Colon (tissue), 2 donors: ENCODE data around the gene PNMA8C.
"Not testable (repeated sequence)": the region's sequence is repeated elsewhere in the genome, so short reads cannot be mapped to it uniquely, and the experiment has no call there.

ENCODE experiments used
- FAIRE-seq: peaks from 2 replicates; lab custom pipeline; 2012; peaks lifted over from hg19 to GRCh38; lab: Jason Lieb, UNC
- donor health status: control.
- donor health status: control.

Gene PNMA8C

DNA sequence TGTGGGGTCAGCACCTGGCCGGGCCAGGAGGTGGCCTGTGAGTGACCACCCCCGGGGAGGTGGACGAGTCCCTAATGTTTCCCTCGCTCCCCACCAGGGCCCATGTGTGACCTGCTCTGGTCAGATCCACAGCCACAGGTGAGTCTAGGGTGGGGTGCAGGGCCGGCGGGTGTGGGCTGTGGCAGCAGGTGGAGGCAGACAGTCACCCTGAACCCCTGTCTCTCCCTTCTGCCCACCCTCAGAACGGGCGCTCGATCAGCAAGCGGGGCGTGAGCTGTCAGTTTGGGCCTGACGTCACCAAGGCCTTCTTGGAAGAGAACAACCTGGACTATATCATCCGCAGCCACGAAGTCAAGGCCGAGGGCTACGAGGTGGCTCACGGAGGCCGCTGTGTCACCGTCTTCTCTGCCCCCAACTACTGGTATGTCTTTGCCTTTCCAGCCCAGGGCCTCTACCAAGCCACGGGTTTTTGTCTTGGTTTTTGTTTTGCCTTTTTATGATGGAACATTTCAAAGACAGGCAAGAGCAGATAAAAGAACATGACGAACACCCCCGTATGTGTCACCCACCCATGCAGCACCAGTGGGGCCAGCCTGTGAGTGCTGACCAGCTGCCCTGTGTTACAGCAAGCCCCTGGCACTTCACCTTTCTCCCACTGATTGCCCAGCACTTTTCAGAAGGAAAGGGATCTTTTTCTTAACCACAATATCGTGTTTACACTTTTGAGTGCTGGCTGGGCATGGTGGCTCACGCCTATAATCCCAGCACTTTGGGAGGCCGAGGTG is 40.2 kb downstream of the PNMA8C start:
- FAIRE-seq = no peak

DNA sequence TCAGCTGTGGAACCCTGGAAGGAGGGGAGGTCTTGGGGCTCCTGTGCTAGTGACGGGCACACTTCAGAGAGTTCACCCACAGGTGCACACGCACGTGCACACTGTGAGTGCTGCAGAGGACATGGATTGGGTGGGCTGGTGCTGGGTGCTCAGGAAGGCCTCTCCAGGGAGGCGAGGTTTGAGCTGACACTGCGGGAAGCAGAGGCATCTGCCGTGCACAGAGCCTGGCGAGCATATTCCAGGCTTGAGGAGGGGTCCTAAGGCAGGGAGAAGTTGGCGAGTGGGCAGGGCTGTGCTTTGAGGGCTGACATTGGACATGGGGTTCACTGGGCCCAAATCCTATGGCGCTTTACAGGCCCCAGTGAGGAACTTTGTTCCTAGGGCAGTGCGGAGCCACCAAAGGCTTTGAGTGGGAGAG is 41.0 kb downstream of the PNMA8C start:
- no peak for FAIRE-seq

DNA sequence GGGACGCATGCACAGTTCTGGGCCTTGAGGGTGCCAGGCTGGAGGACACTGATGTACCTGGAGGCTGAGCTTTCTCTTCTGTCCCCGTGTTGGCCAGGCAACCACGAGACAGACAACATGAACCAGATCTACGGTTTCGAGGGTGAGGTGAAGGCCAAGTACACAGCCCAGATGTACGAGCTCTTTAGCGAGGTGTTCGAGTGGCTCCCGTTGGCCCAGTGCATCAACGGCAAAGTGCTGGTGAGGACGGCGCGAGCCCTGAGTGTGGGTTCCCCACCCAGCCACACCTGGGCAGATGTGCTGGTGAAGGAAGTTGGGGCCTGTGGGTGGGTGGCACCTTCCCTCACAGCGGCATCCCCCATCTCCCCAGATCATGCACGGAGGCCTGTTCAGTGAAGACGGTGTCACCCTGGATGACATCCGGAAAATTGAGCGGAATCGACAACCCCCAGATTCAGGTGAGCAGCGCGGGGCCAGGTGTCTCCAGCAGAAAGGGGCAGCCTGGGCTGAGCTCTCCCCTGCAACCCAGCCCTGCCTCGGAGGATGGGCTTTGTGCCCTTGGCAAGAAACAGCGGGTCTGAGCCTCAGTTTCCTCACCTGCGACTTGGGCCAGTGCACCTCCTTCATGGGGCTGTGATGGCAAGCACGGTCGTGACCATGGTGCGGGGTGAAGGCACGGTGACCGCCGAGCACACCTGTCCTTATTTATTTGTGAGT is 41.6 kb downstream of the PNMA8C start:
- no peak for FAIRE-seq

DNA sequence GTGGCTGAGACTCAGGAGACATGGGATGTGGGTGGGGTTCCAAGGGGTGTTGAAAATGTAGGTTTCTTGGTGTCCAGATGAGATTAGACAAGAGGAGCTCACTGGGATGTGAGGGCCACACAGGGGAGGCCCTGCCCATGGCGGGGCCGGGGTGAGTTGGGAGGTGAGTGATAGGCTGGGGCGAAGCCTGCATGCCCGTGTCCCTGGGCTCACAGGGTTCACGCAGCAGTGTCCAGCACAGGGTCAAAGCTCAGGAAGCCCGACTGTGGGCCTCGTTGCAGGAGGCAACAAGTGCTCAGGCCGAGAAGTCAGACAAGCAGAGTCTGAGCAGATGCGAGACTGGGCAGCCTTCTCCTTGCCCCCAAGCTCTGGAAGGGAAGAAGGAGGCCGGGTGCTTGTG is 42.6 kb downstream of the PNMA8C start:
- no peak for FAIRE-seq

DNA sequence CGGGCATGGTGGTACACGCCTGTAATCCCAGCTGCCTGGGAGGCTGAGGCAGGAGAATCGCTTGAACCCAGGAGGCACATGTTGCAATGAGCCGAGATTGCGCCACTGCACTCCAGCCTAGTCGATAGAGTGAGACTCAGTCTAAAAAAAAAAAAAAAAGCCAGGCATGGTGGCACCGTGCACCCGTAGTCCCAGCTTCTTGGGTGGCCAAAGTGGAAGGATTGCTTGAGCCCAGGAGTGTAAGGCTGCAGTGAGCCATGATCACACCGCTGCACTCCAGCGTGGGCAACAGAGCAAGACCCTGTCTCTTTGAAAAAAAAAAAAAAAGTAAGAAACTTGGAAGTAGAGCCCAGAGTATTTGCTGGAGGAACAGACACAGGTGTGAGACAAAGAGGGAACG is 43.1 kb downstream of the PNMA8C start:
- no peak for FAIRE-seq

DNA sequence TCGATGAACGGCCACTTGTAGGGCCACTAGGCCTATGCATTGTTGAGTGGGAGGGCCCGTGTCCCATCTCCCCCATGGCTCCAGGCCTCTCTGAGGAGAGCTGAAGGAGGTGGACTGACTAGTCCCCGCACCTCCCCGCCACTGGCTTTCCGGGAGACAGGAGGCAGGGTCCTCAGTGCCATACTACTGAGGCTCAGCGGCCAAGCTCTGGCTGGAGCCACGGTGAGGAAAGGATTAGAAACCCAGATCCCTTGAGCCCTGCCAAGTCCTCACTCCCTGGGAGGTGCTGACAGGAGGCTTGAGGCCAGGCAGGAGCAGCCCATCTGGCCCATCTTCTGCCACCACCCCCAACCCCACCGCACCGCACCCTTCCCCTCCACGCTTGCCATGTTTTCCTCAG is 44.3 kb downstream of the PNMA8C start:
- no peak for FAIRE-seq

DNA sequence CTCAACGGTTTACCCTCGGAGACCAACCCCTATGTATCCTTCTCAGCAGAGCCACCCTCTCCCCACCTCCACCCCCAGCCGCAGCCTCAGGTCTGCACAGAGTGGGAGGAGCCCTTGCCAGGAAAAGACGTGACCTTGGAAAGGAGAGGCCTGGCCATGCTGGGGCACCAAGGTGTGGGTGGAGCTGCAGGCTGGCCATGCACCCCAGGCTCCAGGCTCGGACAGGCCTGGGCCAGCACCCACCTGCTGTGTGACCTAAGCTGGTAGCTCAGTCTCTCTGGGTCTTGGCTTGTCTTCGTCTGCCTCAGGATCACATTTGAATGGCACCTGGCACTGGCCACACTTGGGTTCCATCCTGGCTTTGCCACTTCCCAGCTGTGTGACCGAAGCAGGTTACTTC is 44.9 kb downstream of the PNMA8C start:
- FAIRE-seq = no peak

DNA sequence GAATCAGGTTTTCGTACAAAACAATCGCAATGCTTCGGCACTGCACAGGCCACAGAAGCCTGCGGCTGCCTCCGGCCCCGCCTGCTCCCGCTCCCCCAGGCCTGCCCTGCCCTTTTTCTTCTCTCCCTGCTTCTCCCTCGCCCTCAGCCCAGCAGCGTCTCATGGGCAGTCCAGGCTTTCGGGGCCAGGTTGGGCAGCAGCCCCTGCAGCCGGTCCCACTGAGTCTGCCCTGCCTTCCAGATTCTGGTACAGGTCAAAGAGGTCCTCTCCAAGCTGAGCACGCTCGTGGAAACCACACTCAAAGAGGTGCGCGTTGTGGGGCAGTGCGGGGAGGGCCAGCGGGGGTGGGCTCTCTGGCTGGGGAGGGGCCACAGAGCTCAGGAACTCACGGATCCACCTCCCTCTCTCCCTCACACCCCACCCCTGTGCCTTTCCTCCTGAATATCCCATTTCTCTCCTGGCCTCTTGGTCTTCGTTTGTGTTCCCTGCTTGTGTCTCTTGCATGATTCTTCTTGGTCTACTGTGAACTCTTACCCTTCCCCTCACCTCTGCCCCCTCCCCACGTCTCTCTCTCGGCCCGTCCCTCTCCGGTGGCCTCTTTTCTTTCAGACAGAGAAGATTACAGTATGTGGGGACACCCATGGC is 45.4 kb downstream of the PNMA8C start:
- no peak for FAIRE-seq

DNA sequence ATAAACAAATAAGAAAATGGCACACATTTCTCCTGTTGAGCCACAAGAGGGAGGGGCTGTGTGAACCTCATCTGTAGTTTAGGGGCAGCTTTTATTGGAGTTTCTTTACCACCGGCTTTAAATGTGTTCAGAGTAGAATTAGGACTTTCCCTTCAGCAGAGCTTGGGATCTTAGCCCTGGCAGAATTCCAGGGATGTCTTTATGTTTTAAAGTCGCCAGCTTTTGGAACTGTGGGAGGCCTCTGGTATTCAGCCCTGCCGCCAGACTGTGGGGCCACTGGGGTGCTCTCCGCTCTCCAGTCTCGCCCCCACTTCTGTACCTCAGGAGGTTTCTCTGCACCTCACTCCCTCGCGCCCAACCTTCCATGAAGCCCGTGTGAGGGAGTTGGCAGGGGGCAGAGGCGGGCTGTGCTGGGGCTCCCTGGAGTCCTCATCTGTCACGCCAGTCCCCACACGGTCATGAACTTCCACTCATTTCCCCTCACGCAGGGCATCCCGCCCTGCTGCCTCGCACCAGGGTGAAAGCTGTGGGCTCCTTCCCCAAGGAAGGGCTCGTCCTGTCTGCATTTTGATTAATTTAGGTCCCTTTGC is 46.9 kb downstream of the PNMA8C start:
- FAIRE-seq = no peak

DNA sequence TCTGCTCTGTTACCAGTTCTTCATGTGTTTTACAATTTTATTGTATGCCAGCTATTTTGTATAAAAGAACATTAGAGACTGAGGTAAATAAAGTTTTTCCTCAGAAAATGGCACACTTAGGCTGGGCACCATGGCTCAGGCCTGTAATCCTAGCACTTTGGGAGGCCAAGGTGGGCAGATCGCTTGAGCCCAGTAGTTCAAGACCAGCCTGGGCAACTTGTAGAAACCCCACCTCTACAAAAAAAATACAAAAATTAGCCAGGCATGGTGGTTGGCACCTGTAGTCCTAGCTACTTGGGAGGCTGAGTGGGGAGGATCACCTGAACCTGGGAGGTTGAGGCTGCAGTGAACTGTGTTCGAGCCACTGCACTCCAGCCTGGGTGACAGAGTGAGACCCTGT is 47.4 kb downstream of the PNMA8C start:
- FAIRE-seq = no peak

DNA sequence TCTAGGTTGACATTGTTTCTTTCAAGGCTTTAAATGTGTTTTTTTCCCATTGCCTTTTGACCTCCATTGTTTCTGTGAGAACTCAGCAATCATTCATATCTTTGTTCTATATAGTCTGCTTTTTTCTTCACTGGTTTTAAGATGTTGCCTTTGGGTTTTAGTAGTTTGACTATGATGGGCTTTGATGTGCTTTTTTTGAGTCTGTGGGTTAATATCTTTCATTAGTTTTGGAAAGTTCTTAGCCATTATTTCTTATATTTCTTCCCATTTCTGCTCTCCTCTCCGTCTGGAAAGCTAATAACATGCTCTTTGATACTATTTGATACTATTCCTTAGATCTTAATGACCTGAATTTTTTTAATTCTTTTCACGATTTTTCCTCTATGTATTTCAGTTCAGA is 48.0 kb downstream of the PNMA8C start:
- no peak for FAIRE-seq

DNA sequence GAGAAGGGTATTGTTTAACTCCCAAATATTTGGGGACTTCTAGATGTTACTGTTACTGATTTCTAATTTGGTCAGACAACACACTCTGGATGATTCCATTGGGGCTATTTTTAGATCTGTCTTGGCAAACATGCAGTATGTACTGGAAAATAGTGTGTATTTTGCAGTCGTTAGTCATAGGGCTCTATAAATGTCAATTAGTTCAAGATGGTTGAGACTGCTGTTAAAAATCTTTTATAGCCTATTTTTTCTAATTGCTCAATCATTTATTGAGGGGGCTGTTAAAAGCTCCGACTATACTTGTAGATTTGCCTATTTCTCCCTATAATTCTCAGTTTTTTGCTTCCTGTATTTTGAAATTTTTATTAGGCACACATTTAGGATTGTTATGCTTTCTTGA is 50.5 kb downstream of the PNMA8C start:
- no peak for FAIRE-seq

DNA sequence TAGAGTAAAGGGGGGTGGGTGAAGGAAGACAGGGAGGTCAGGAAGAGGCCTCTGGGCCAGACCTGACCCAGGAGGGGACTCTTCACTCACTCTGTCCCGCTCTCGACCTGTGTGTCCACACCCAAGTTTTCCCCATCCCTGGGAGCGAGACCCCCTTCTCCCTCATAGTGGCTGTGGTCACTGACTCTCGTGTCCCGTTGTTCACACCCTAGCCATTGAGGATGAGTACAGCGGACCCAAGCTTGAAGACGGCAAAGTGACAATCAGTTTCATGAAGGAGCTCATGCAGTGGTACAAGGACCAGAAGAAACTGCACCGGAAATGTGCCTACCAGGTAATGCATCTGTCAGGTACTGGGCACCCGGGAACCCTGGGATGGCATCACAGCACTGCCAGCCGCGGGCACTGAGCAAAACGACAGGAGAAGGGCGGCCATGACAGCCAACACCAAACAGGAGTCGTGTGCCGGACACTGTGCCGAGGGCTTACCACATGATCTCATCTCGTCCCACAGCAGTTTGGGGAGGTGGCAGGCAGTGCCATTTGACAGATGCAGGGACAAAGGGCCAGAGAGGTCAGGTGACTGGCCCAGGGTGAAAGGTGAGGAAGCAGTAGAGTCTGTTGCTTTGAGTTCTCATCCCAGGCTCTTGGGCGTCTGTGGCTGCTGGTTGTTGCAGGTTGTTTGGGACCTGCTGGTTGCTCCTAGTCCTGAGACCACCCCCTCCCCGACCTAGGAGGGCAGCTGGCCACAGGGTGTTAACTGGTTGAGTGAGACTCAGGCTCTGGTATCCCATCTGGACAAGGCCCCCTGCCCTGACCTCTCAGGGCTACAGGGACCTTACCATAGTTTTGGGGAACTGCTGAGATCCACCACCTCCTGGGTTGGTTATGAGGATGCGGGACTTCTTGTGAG is 52.2 kb downstream of the PNMA8C start:
- FAIRE-seq = no peak

DNA sequence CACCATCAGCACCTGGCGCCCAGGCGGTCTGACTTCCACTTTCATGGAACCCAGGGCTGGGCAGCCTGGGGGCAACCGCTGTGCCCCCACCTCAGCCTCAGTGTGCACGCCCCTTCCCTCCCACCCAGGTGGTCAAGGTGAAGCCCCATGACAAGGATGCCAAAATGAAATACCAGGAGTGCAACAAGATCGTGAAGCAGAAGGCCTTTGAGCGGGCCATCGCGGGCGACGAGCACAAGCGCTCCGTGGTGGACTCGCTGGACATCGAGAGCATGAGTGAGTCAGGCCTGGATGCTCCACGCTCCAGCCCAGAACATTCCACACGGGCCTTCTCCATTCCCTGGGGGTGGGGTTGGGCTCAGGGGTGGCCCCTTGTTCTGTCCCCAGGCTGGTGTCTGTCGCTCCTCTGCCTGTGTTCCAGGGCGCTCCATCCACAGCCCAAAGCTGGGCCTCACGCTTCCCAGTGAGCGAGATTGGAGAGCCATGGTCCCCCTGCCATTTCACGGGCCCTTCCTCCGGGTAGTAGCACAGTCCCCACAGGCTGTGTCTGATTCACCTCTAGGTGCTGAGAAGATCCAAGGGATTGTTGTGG is 53.2 kb downstream of the PNMA8C start:
- not testable (repeated sequence) for FAIRE-seq
